ENCODE measurements around the gene FOXK2.
A peak's percentile ranks its signal among the peaks of the same experiment; 100 is the strongest.
"Not testable (repeated sequence)": the region's sequence is repeated elsewhere in the genome, so short reads cannot be mapped to it uniquely, and the experiment has no call there.

Gene FOXK2

DNA sequence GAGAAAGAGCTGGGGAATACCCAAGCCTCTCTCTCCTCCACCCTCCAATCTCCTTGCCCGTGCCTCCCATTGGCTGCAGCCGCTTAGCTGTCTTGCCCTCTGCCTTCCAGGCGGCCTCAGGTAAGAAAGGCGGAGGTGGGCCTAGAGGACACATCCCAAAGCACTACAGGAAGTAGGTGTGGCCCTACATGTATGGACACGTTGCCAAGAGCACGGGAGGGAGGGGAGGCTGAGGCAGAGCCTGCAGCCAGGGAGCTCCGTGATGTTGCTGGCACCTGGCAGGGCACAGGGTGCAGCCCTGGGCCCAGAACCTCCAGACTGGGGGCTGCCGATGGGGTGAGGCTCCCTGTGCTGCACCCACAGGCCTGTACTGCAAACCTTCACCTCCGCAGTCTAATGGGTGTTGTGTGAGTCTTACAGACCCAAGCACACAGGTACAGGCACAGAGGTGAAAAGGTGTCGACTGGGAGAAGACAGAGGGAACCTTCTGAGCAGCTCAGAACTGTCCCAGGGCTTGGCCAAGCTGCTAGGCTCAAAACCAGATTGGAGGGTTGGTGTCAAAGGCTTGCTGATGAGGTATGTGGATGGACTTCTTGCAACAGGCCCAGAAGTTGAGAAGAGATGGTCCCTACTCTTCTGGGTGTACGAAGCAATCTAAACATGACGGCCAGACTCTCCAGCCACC, 23.5 kb upstream of the FOXK2 start:
- DNase-seq (ENCODE audit: low read depth, low spot score), result no peak

DNA sequence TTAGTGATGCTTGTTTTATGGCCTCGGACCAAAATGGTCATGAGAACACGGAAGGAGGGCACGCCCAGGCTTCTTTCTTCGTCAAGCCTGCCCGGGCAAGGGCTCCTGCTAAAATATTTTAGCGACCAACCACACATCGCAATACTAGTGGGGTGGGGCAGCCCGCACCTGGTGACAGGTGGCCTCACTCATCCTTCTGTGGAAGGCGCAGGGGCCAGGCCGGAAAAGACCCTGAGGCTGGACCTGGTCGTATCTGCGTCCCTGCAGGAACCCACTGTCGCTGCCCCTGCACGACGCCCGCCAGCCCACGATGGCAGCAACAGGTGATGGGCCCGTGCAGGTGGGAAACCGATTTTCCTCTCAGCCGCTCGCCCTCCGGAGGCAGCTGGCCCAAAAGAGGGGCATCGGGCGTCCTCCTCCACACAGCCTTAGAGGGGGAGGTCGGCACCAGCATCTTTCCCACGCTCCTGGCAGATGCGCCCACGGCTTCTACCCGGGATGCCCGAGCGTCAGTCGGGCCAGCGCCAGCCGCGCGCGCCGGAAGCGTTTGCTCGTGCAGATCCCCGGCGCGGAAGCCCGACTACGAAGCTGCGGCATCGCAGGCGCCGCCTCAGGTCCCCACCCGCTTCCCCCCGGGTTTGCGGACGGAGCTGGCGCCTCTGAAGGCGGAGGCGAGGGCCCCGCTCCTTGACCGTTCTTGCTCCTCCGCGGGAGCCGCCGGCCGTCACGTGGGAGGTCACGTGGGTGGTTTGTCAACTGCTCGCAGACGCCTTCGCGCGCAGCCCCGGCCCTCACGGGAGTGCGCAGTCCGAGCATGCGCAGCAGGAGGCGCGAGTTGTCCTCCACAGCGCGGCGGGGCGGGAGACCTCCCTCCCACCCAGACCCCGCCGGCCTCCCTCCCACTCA, 22.8 kb upstream of the FOXK2 start:
- DNase-seq (ENCODE audit: low read depth, low spot score), result peak; percentile 70

DNA sequence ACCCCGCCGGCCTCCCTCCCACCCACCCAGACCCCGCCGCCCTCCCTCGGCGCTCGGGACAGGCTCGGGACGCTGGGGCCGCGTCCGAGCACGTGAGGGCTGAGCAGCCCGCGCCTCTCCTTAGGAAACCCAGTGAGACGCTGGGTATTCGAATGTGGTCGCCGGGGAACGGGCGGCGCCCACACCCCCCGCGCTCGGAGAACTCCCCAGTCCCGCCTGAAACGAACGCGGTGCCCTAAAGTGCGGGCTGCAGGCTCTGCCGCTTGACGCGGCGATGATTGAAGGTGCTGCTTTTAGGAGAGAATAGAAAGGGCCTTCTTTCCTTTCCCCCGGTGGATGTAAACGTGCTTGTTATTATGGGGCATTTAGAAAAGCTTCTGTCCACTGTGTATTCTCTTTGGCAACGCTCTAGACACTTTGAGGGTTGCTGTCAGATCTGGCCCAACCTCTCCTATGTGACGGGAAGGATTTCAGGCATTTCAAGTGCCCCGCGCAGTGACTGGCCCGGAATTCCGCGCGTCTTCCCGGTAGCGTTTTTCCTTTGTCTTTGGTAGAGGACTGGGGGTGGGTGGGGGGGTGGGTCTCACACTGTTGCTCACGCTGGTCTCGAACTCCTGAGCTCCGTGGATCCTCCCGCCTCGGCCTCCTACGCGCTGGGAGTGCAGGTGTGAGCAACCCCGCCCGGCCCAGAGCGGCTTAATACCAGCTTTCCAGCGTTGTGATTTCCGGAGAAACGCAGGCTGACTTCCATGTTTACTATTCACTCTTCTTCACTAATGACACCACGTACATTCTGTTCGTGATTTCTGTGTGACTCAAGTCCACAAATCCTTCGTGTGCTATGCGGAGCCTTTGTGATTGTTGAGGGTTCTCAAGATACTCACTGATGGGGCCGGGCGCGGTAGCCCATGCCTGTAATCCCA, 21.8 kb upstream of the FOXK2 start:
- no peak for DNase-seq (ENCODE audit: low read depth, low spot score)

DNA sequence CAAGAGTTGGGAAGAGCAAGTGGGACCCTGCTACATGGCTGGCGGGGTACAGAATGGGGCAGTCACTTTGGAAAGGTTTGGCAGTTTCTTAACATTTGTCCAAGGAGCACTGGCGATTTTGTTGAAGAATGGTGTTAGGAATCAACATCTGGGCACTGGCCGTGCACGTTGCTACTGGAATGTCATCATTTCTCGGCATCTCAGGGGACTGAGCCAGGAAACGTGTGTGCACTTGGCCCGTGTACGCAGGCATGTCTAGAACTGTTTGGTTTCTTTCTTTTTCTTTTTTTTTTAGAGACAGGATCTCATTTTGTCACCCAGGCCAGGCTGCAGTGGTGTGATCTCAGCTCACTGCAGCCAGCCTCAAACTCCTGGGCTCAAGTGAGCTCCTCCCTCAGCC, 17.3 kb upstream of the FOXK2 start:
- no peak for DNase-seq (ENCODE audit: low read depth, low spot score)

DNA sequence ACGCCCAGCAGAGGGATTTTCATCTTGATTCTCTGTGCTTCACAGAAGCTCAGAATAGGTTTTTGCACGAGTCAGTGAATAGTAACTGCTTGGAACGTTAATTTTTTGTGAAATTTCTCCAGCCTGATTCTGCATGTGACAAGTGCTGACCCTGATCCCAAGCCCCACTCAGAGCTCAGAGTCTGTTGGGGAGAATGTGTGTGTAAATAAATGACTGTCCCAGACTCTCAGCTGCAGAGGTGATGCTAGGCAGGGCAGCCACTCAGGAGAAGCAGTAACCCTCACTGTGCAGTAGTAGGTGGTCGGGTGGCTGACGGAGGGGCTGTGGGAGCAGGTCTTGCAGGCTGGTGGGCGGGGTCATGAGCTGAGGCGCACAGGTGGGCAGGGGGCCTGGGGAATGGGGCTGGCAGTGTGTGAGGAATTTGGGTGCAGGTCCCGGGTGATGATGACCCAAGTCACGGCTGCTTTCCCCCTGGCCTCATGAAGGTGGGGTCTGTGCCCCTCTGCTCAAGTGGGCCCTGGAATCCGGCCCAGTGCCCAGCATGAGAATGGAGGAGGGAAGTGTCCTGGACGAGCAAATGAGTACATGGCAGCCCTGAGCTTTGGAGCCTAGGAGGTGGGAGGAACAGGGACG, 16.3 kb upstream of the FOXK2 start:
- DNase-seq (ENCODE audit: low read depth, low spot score), result no peak

DNA sequence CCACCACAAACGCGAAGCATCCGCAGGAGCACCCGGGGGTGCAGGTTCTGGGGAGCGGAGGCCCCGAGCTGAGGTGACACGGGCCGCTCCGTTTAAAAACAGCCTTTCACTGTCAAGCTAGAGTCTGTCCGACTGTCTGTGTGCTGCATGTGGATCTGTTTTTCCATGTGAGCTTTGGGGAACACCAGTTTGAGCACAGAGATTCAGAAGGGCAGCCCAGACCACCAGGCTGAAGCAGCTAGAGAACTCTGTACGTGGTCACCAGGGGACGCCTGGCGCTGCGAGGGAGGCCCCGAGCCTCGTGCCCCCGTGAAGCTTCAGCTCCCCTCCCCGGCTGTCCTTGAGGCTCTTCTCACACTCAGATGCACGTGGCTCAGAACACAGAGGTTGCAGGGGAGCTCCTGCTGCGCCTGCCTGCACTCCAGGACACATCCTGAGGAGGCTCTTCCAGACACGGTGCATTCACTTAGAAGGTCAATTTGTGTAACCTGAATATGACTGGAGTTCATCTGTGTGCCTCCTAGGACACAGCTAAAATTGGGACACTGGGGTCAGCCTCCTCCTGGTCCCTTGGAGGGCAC, 15.7 kb upstream of the FOXK2 start:
- no peak for DNase-seq (ENCODE audit: low read depth, low spot score)

DNA sequence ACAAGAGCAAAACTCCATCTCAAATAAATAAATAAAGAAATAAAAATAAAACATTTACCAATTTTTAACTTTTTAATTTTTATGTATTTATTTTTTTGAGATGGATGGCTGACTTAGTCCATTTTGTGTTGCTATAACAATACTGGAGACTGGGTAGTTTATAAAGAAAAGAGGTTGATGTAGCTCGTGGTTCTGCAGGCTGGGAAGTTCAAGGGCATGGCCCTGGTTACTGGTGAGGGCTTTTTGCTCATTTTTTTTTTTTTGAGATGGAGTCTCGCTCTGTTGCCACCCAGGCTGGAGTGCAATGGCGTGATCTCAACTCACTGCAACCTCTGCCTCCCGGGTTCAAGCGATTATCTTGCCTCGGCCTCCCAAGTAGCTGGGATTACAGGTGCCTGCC, 14.2 kb upstream of the FOXK2 start:
- no peak for DNase-seq (ENCODE audit: low read depth, low spot score)

DNA sequence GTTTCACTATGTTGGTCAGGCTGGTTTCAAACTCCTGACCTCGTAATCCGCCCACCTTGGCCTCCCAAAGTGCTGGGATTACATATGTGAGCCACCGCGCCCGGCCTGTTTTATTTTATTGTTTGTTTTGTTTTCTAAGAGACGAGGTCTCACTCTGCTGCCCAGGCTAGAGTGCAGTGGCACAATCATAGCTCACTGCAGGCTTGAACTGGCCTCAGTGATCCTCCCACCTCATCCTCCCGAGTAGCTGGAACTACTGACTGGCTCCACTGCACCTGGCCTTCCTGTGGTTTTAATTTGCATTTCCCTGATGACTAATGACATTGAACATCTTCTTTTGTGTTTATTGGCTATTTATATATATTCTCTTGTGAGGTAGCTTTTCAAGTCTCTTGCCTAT, 13.1 kb upstream of the FOXK2 start:
- DNase-seq (ENCODE audit: low read depth, low spot score), result not testable (repeated sequence)

DNA sequence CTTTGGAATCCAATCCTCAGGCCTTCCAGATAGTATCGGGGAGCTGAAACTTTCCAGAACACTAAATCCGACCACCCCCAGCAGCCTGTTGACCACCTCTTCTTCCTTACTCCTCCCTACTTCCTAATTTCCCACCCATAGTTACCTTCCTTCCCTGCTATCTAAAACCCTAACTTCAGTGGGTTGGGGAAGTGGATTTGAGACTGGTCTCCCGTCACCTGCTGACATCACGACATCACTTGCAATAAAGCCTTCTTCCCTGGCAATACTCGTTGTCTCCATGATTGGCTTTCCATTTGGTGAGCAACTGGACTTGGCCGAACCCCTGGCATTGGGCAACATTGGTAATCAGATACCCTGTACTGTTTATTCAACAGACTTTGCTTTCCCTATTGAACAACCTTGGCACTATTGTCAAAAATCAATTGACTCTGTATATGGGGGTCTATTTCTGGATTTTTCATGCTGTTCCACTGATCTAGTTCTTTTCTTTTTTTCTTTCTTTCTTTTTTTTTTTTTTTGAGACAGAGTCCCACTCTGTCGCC, 11.8 kb upstream of the FOXK2 start:
- no peak for DNase-seq (ENCODE audit: low read depth, low spot score)

DNA sequence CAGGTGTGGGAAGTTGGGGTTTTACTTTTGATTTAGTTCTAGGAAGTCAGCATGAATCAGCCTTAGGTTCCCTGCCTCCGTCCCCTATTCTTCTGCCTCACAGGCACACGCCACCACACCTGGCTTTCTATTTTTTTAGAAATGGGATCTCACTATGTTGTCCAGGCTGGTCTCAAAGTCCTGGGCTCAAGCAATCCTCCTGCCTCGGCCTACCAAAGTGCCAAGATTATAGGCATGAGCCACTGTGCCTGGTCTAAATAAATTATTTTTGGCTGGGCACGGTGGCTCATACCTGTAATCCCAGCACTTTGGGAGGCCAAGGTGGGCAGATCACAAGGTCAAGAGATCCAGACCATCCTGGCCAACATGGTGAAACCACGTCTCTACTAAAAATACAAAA, 7.9 kb upstream of the FOXK2 start:
- not testable (repeated sequence) for DNase-seq (ENCODE audit: low read depth, low spot score)

DNA sequence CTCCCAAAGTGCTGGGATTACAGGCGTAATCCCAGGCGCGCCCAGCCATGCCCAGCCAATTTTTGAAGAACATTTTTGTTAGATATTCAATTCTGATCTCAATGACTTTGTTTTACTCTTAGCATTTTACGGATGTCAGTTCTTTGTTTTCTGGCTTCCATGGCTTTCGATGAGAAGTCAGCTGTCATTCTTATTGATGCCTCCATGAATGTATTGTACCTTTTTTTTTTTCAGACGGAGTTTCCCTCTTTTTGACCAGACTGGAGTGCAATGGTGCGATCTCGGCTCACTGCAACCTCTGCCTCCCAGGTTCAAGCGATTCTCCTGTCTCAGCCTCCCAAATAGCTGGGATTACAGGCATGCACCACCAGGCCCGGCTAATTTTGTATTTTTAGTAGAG, 5.7 kb upstream of the FOXK2 start:
- DNase-seq (ENCODE audit: low read depth, low spot score), result not testable (repeated sequence)

DNA sequence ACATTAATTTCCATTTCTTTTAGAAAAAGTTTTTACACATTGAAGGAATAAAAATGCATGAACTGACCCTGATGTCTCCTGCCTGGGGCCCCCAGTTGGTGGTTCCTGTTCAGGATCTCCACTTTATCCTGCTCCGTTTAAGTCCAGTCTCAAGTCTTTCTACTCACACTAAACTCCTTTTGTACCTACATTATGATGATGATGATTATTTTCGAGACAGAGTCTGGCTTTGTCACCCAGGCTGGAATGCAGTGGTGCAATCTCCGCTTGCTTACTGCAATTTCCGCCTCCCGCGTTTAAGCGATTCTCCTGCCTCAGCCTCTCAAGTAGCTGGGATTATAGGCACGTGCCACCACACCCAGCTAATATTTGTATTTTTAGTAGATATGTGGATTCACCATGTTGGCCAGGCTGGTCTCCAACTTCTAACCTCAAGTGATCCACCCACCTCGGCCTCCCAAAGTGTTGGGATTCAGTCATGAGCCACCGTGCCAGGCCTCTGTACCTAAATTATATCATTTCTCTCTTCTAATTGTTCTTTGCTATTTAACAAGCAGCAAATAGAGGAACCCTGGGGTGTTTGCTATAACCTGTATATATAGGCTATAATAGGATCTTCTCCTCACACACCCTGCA, 2.2 kb upstream of the FOXK2 start:
- no peak for DNase-seq (ENCODE audit: low read depth, low spot score)

DNA sequence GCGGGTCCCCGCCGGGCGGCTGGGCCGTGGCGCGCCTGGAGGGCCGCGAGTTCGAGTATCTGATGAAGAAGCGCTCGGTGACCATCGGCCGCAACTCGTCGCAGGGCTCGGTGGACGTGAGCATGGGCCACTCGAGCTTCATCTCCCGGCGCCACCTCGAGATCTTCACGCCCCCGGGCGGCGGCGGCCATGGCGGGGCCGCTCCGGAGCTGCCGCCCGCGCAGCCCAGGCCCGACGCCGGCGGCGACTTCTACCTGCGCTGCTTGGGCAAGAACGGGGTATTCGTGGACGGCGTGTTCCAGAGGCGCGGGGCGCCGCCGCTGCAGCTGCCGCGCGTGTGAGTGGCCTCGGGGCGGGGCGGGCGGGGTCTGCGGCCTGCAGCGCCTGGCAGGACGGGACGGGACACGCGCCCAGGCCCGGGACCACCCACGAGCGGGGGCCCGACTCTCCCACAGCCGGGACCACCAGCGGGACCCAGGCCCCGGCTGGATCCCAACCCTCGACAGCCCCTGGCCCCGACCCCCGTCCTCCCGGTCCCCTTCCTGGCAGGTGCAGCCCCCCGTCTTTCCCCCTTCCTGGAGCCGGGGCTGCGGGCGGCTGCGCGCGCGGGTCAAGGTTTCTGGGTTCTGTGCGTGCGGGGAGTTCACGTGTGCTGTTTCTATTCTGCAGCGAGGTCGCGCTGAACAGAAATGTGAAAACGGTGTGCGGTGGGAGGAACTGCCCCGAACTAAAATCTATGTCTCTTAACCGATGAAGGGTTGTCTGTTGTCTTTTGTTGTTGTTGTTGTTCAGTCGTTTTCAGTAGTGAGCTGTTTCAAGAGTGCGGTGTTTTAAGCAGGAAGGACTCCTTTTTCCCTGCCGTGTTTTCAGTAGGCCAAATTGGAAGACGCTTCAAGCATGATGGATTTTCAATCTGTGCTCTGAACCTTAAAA, 705 bp downstream of the FOXK2 start:
- no peak for DNase-seq (ENCODE audit: low read depth, low spot score)

DNA sequence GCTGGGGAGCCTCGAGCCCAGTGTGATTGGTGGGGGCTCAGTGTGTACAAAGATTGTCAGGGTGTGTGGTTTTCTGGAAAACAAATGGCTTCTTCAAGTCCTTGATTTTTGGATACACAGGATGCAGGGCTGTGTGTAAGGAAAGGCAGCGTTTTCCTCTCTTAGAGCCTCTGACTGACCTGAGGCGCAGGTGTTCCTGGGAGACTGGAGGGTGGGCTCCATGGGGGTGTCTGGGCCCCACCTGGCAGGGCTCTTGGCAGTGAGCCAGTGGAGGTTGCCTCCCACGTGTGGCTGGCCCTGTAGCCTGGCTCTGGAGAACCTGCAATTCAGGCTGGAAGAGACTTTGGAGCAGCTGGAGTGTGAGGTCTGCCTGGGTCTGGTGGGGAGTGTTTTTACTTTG, 5.0 kb downstream of the FOXK2 start:
- no peak for DNase-seq (ENCODE audit: low read depth, low spot score)

DNA sequence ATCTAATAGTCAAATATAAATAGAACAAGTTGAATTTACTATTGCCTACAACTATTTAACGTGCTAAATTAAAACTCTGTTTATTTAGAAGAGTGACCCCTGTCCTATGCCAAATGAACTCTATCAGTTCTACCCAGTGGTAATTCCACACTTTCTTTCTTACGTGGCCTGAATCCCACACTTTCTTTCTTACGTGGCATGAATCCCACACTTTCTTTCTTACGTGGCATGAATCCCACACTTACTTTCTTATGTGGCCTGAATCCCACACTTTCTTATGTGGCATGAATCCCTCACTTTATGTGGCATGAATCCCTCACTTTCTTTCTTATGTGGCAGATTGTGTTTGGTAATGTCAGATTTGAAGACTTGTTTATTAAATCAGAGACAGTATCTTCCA, 6.2 kb downstream of the FOXK2 start:
- DNase-seq (ENCODE audit: low read depth, low spot score), result no peak

DNA sequence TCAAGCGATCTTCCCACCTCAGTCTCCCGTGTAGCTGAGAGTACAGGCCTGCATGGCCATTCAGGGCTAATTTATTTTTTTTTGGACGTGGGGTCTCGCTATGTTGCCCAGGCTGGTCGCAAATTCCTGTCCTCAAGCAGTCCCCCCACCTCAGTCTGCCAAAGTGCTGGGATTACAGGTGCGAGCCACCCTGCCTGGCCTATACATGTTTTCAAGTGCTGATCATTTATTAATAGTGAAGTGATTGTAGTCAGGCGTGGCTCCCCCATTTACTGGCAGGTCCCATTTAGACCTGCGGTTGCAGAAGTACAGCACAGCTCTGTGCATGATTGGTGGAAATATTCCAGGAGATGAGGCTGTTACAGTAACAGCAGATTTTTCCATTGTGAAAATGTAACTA, 8.4 kb downstream of the FOXK2 start:
- no peak for DNase-seq (ENCODE audit: low read depth, low spot score)

DNA sequence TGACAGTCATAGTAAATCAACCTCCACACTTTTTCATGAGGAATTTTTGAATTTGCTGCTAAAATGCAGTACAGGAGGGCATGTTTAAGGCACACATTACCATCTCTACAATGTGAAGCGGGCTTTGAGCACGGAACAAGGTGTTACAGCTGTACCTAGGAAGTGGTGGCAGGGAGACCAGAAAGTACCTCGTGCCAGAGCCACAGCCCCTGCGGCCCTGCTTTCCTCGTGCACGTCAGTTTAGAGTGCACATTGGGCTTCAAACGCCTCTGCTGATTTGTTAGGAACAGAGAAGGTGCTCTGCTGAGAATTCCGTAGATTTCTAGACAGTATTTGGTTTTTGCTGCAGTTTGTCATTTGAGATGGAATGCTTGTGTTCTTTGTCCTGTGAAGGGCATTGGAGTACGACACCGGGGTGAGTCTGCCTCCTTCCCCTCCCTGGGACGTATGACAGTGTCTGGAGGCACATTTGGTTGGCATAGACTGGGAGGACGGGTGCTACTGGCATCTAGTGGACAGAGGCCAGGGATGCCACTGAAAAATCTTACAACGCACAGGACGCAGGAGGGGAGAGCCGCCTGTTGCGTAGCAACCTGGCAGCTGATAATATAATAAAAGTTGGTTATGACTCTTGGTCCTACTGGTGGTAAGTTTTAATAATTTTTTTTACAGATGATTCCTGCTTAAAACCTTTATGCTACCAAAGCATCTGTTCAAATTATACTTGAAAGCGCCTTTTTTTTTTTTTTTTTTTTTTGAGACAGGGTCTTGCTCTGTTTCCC, 9.1 kb downstream of the FOXK2 start:
- DNase-seq (ENCODE audit: low read depth, low spot score), result no peak

DNA sequence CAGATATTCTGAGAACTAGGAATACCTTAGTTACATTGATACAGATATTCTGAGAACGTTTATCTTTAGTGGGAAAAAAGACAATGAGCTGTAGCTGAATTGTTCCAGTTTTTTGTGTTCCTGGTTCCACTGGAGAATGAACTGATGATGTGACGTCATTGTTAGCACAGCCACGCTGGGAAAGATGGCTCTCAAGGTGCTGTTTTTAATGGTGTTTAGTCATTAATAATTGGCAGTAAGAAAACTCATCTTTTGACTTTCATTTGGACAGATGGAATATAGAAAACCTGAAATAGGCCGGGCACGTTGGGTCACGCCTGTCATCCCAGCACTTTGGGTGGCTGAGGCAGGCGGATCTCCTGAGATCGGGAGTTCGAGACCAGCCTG, 10.4 kb downstream of the FOXK2 start:
- no peak for DNase-seq (ENCODE audit: low read depth, low spot score)
